ENCODE data around the gene GUCY1A2.
"Not testable (repeated sequence)": the region's sequence is repeated elsewhere in the genome, so short reads cannot be mapped to it uniquely, and the experiment has no call there.

Gene GUCY1A2

GRCh38 chr11:106957030-106957482 is 61.2 kb downstream of the GUCY1A2 start:
- no peak for DNase-seq (ENCODE audit: extremely low read depth in 1 of 2, low read depth in 1 of 2)

DNA sequence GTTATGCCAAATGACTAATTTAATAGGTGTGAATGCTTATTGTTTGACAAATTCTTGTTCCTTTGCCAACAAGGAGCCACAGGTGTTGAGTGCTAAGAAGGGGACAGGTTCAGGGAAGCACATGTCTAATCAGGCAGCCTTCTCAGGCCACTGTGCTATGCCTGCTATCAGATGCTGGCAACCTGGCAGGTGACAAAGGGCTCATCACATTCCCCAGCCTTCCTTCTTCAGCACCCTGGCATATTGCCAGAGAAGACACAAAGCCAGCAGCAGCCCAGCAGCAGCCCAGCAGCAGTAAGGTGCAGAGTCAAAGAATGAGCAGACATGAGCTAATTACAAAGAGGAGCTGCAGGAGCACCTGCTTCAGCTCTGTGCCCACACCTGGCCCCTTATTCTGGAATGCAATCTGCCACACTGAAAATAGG is 68.2 kb downstream of the GUCY1A2 start:
- no peak for DNase-seq (ENCODE audit: extremely low read depth in 1 of 2, low read depth in 1 of 2)

DNA sequence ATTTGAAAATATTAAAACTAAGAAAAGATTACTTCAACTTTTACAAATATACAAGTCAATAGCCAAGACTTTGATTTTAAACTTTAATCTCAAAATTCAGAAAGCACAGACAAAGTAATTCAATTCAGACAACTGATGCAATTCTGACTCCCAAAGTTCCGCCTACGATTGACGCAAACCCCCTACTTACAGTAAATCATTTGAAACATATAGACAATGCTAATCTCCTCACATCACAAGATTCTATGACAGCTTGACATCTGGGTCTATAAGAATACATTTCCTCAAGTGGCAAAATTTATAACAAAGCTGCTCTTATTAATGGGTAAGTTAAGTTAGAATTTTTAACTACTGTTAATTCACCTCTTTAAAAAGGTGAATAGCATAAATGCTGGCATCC is 75.2 kb downstream of the GUCY1A2 start:
- DNase-seq (ENCODE audit: extremely low read depth in 1 of 2, low read depth in 1 of 2) = no peak

DNA sequence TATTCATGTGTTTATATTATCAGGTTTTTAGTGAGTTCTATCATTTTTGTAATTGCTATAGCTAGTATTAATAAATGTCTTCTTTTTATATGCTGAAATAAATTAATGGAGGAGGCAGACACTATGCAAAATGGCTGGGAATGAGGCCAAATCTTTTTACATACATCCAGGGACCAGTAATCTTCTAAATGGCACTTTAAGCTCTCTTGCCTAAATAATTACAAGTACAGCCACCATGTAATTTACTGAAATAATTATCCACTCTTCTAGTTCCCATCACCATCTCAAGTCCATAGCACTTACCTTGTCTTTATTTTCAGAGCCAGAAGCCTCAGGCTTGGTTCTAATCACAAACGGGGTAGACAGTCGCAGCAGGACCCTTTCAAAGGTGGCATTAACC is 79.1 kb downstream of the GUCY1A2 start:
- no peak for DNase-seq (ENCODE audit: extremely low read depth in 1 of 2, low read depth in 1 of 2)

DNA sequence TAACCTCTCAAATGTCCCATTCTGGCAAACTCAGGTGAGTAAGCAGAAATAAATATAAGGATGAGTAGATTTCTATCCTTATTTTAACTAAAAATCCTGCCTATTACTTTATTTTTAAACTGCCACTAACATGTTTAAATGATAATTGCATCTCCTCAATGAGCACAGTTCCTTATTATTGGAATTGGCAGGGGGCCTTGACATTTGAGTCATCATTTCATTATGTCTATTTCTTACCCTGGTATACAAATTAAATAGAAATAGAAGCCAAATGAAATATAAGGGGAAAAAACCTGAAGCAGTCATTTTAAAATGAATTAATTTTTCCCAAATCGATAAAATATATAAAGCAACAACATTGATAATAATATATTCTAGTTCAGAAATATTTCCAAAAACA is 81.2 kb downstream of the GUCY1A2 start:
- no peak for DNase-seq (ENCODE audit: extremely low read depth in 1 of 2, low read depth in 1 of 2)

DNA sequence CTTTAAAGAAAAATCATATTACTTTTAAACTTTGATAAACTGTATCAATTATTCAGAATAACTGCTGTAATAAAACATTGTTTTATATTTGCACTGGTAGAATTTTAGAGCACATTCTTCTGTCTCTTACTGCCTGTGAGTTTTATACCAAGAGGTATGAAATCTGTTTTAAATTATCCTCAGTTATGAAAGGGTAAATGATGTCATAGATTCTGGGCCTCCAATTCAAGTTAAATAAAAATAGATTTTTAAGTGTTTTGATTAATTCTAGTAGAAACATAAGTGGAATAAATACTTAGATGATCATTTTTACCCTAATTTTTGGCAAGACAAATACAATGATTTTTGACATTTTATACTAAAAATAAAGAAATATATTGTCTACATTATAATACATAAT is 93.0 kb downstream of the GUCY1A2 start:
- no peak for DNase-seq (ENCODE audit: extremely low read depth in 1 of 2, low read depth in 1 of 2)

DNA sequence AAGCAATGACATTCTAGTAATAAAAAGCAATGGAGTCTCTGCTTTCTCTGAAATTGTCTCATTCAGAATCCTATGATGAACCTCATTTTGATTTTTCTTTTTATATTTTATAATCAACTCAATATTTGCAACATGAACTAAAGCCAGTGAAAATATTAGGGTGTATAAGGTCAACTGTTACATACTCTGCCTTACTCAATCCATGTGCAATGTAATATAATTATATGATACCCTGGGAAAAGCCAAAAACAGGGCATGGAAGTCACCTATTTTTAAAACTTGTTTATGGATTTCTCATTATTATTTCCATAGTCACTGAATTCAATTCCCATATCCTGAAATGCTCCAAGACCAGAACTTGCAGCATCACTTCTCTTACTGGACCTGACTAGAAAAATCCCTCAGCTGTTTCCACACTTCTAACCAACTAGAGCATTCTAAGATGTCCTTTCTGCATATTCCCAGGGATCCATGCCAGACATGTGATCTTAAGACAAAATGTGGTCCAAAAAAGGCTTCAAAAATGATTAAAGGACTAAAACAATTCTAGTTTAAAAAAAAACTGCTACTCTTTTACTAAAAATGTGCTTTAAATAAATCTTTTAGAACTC is 97.3 kb downstream of the GUCY1A2 start:
- DNase-seq (ENCODE audit: extremely low read depth in 1 of 2, low read depth in 1 of 2) = no peak

- DNase-seq (ENCODE audit: extremely low read depth in 1 of 2, low read depth in 1 of 2) = no peak
Observed at GRCh38 chr11:106917973-106918372, 100.3 kb downstream of the GUCY1A2 start.

DNA sequence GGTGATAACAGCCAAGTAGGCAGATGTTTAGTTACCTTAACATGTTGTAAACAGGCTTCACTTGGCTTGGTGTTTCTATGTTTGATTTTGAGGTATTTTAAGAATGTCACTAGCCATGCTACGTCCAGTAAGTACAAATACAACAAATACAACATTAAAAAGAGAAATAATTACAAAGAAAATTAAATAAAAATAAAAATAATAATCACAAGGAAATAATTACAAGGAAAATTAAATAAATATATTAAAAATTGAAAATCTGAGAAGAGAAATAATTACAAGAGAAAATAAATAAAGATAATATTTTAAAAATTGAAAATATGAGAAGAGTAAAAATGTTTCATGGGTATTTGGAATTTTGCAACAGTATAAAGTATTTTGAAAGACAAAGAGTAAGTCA is 103.9 kb downstream of the GUCY1A2 start:
- no peak for DNase-seq (ENCODE audit: extremely low read depth in 1 of 2, low read depth in 1 of 2)

GRCh38 chr11:106913141-106913540 is 105.1 kb downstream of the GUCY1A2 start:
- no peak for DNase-seq (ENCODE audit: extremely low read depth in 1 of 2, low read depth in 1 of 2)

GRCh38 chr11:106904826-106905225 is 113.5 kb downstream of the GUCY1A2 start:
- DNase-seq (ENCODE audit: extremely low read depth in 1 of 2, low read depth in 1 of 2) = no peak

- no peak for DNase-seq (ENCODE audit: extremely low read depth in 1 of 2, low read depth in 1 of 2)
Observed at GRCh38 chr11:106889718-106890117, 128.6 kb downstream of the GUCY1A2 start.

DNA sequence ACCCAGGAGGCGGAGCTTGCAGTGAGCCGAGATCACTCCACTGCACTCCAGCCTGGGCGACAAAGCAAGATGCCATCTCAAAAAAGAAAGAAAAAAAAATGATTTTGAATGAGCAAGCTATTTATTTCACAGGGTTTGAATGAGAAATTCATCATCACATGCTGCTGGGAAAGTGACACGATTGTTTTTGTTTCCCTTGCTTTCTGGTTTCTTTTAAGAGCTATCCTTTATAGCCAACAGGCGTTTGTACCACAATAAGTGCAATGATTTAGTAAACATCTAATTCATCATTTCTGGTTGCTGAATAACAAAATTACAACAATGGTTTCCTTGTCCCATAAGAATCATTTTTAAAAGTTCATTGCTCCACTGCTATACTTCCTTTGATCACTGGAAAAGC is 129.9 kb downstream of the GUCY1A2 start:
- DNase-seq (ENCODE audit: extremely low read depth in 1 of 2, low read depth in 1 of 2) = no peak

DNA sequence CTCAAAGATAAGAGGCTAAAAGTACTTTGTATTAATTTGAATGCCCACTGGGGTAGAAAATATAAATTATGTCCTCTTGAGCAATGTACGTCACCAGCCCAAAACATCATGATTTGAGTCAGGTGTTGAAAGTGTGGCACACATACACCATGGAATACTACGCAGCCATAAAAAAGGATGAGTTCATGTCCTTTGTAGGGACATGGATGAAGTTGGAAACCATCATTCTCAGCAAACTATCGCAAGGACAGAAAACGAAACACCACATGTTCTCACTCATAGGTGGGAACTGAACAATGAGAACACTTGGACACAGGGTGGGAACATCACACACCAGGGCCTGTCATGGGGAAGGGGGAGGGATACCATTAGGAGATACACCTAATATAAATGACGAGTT is 134.6 kb downstream of the GUCY1A2 start:
- DNase-seq (ENCODE audit: extremely low read depth in 1 of 2, low read depth in 1 of 2) = not testable (repeated sequence)

- DNase-seq (ENCODE audit: extremely low read depth in 1 of 2, low read depth in 1 of 2) = no peak
Observed at GRCh38 chr11:106879832-106880546, 138.3 kb downstream of the GUCY1A2 start.

- DNase-seq (ENCODE audit: extremely low read depth in 1 of 2, low read depth in 1 of 2) = no peak
Observed at GRCh38 chr11:106879029-106879428, 139.2 kb downstream of the GUCY1A2 start.

DNA sequence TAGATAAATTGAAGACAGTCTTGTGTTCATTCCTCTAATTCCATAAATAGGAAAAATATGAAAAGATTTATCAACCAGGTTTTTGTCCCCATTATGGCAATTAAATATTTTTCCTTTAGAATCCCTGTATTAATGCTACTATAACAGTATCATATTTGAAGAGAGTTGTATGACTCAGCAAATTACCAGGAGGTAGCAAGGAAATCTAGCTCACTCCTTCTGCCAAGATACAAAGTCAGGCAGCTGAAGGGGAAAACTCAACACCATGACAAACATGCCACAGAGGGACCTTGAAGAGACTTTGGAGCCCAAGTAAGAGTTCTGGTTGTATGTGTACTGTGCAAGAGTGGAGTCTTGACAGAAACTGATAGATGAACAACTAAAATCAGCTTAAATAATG is 143.3 kb downstream of the GUCY1A2 start:
- DNase-seq (ENCODE audit: extremely low read depth in 1 of 2, low read depth in 1 of 2) = no peak

- DNase-seq (ENCODE audit: extremely low read depth in 1 of 2, low read depth in 1 of 2) = no peak
Observed at GRCh38 chr11:106872246-106872645, 146.0 kb downstream of the GUCY1A2 start.

DNA sequence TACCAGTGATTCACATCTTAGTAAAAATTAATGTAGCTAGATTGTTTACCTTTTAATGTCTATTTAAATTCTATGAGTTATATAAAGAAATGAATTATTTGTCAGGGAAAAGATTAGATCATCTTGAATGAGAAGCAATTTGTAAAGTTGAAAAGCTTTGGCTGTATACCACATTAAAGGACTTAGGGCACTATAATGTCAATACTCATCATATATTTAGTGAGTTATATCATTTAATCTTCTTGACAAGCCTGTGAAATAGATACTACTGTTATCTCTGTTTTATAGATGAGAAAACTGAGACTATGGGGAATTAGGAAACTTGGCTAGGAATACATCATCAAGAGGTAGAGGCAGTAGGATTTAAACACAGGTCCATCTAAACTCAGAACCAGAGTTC is 160.1 kb downstream of the GUCY1A2 start:
- DNase-seq (ENCODE audit: extremely low read depth in 1 of 2, low read depth in 1 of 2) = no peak

DNA sequence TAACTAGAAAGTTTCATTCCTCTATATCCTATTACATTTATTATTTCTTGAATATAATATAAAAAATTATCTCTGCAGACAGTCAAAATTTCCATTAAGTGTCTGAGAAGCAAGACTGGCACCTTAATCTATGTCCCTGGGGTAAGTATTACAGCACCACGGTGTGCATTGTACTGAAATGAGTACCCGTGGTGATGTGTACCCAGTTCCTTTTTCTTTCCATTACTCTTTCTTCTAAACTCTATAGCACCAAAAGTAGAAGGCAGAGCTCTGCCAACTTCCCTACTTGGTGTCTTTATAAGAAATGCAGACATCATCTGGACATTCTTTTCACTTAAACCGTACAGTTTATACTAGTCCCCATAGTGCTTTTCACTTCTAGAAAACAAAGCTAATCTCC is 161.7 kb downstream of the GUCY1A2 start:
- no peak for DNase-seq (ENCODE audit: extremely low read depth in 1 of 2, low read depth in 1 of 2)

DNA sequence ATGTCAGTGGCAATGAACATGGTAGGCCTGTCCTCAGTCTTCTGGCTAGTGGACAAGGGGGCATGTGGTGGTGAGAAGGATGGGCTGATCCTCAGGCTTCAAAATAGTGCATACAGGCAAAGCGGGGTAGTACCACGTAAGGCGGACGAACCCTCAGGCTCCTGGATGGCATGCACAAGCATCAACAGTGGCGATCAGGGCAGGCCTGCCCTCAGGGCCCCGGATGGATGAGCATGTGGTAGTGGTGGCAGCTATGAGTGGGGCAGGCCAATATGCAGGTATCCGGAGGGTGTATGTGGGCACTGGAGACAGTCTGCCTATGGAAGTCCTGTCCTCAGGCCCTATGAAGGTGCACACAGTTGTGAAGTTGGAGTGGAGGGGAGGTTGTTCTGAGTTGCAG is 163.8 kb downstream of the GUCY1A2 start:
- DNase-seq (ENCODE audit: extremely low read depth in 1 of 2, low read depth in 1 of 2) = no peak

GRCh38 chr11:106853850-106854401 is 164.3 kb downstream of the GUCY1A2 start:
- no peak for DNase-seq (ENCODE audit: extremely low read depth in 1 of 2, low read depth in 1 of 2)

Data from activated CD8-positive, alpha-beta memory T cell treated with anti-CD3 and anti-CD28 coated beads for 1 hour (primary cell).